ENCODE measurements around the gene URAD. TPM values are rescaled to one million over a fixed set of nuclear protein-coding genes. Genes with fewer than 3 reads are reported as not detected.
A peak's percentile ranks its signal among the peaks of the same experiment; 100 is the strongest.

The URAD gene
- total RNA-seq, 2 donors from 2014 or later: not detected

- Histone ChIP-seq H3K9me3 (ENCODE audit: control insufficient read depth, low read length) (peaks cover 8% of the 10 kb centered on the region), H3K36me3 (ENCODE audit: control insufficient read depth, insufficient read depth, low read length) (no peaks in the 10 kb centered on the region), H3K4me3 (ENCODE audit: low read length) (no peak overlapping the region), H3K27me3 (ENCODE audit: control insufficient read depth, insufficient read depth, low read length, poor library complexity, severe bottlenecking) (peaks cover 100% of the 10 kb centered on the region), H3K9ac (ENCODE audit: extremely low read depth, low read length, poor library complexity, severe bottlenecking) (no peak overlapping the region), H3K27ac (ENCODE audit: low read depth, low read length) (no peak overlapping the region), H3K4me1 (ENCODE audit: control insufficient read depth, insufficient read depth, low read length) (no peaks in the 10 kb centered on the region)
- H3K27ac Mint-ChIP-seq: no peak overlapping the region
- peaks cover 10% of the 10 kb centered on the region for H3K4me1 Mint-ChIP-seq
- H3K4me3 Mint-ChIP-seq: no peak overlapping the region
- H3K27me3 Mint-ChIP-seq (ENCODE audit: insufficient read depth): peaks cover 95% of the 10 kb centered on the region
- WGBS, 2 experiments (ENCODE audit: insufficient coverage in 1 of 2, insufficient read length in 1 of 2): 25% methylated on average over 5 of the region's 5 CpGs; no CpG with 5 or more reads in 1 of the 2 experiments
- H3K36me3 Mint-ChIP-seq (ENCODE audit: low read depth): no peaks in the 10 kb centered on the region
- TF ChIP-seq, protein P1, sequence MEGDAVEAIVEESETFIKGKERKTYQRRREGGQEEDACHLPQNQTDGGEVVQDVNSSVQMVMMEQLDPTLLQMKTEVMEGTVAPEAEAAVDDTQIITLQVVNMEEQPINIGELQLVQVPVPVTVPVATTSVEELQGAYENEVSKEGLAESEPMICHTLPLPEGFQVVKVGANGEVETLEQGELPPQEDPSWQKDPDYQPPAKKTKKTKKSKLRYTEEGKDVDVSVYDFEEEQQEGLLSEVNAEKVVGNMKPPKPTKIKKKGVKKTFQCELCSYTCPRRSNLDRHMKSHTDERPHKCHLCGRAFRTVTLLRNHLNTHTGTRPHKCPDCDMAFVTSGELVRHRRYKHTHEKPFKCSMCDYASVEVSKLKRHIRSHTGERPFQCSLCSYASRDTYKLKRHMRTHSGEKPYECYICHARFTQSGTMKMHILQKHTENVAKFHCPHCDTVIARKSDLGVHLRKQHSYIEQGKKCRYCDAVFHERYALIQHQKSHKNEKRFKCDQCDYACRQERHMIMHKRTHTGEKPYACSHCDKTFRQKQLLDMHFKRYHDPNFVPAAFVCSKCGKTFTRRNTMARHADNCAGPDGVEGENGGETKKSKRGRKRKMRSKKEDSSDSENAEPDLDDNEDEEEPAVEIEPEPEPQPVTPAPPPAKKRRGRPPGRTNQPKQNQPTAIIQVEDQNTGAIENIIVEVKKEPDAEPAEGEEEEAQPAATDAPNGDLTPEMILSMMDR (conservative IDR thresholded peaks at IDR 0.05): no peak
- H3K9me3 Mint-ChIP-seq: no peaks in the 10 kb centered on the region
- no peak for DNase-seq
These were observed 31.8 kb downstream of the URAD start for GRCh38 chr13:27956576-27957300.

DNA sequence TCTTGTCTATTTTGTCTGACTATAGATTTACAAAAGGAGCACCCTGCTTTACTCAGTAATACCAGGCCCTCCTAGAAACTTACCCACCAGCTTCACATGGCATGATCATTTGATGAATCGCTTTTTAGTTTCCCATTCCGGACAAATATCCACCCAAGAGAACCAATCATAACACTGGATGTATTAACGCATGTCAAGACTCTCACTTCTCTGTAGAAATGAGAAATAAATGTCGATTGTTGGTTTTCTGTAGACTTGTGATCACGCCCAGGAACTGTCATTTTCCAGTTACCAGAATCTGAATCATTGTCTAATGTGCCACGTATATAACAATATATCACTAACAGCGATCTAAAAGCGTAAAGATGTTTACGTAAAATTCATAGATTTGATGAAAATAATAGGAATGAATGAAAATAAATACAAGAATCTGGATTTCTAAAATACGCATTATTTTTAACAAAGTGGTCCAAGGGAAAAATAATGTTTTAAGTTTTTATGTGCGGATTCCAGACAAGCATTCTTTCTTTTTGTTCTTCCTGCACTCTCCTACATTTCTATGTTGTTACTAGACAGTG, 33.4 kb downstream of the URAD start:
- H3K4me3 Mint-ChIP-seq: peak overlapping the region; percentile 49
- Histone ChIP-seq H3K36me3 (ENCODE audit: control insufficient read depth, insufficient read depth, low read length) (no peaks in the 10 kb centered on the region), H3K9ac (ENCODE audit: extremely low read depth, low read length, poor library complexity, severe bottlenecking) (no peak overlapping the region), H3K27ac (ENCODE audit: low read depth, low read length) (no peak overlapping the region), H3K4me1 (ENCODE audit: control insufficient read depth, insufficient read depth, low read length) (no peaks in the 10 kb centered on the region), H3K4me3 (ENCODE audit: low read length) (no peak overlapping the region), H3K9me3 (ENCODE audit: control insufficient read depth, low read length) (peaks cover 8% of the 10 kb centered on the region), H3K27me3 (ENCODE audit: control insufficient read depth, insufficient read depth, low read length, poor library complexity, severe bottlenecking) (peaks cover 100% of the 10 kb centered on the region)
- no peak overlapping the region for H3K27ac Mint-ChIP-seq
- DNase-seq: no peak
- H3K27me3 Mint-ChIP-seq (ENCODE audit: insufficient read depth): peaks cover 96% of the 10 kb centered on the region
- H3K4me1 Mint-ChIP-seq: peaks cover 6% of the 10 kb centered on the region
- TF ChIP-seq, protein P1 (conservative IDR thresholded peaks at IDR 0.05): no peak
- H3K36me3 Mint-ChIP-seq (ENCODE audit: low read depth): no peaks in the 10 kb centered on the region
- no peaks in the 10 kb centered on the region for H3K9me3 Mint-ChIP-seq
- 62 to 81% methylated on average over 3 to 11 of the region's 11 CpGs for WGBS, 2 experiments (ENCODE audit: insufficient coverage in 1 of 2, insufficient read length in 1 of 2)

DNA sequence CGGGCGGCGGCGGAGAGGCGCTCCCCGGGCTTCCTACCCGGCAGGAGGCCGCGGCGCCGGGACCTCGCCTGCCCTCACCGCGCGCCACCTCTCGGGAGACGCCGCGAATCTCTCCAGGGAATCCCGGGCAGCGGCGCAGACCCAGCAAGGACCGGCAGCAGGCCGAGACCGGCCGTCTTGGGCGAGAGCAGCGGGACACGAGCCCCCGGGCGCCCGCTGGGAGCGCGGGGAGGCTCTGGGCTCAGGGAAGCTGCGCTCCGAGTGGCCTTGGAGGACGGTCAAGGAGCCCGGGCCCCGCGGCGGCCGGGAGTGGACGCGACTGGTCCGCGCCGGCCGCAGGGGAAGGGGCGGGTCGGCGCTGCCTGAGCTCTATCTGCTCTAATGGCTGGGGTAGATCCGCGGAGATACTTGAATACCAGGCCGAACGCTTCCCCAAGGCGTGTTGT, 34.1 kb downstream of the URAD start:
- DNase-seq: peak; percentile 79
- WGBS, 2 experiments (ENCODE audit: insufficient coverage in 1 of 2, insufficient read length in 1 of 2): 0 to 1% methylated on average over 3 to 56 of the region's 56 CpGs
- no peaks in the 10 kb centered on the region for H3K36me3 Mint-ChIP-seq (ENCODE audit: low read depth)

More for the DNA sequence above, 34.1 kb downstream of the URAD start:
- Histone ChIP-seq H3K27ac (ENCODE audit: low read depth, low read length) (no peak overlapping the region), H3K9me3 (ENCODE audit: control insufficient read depth, low read length) (peaks cover 8% of the 10 kb centered on the region), H3K9ac (ENCODE audit: extremely low read depth, low read length, poor library complexity, severe bottlenecking) (no peak overlapping the region), H3K4me1 (ENCODE audit: control insufficient read depth, insufficient read depth, low read length) (no peaks in the 10 kb centered on the region), H3K36me3 (ENCODE audit: control insufficient read depth, insufficient read depth, low read length) (no peaks in the 10 kb centered on the region), H3K27me3 (ENCODE audit: control insufficient read depth, insufficient read depth, low read length, poor library complexity, severe bottlenecking) (peaks cover 100% of the 10 kb centered on the region), H3K4me3 (ENCODE audit: low read length) (no peak overlapping the region)
- Mint-ChIP-seq H3K4me1 (peaks cover 6% of the 10 kb centered on the region), H3K9me3 (no peaks in the 10 kb centered on the region), H3K27me3 (ENCODE audit: insufficient read depth) (peaks cover 96% of the 10 kb centered on the region), H3K27ac (no peak overlapping the region), H3K4me3 (peak overlapping the region; percentile 49)
- TF ChIP-seq, protein P1 (conservative IDR thresholded peaks at IDR 0.05): no peak

Measured in endodermal cell (in vitro differentiated cells).